GM12865 (cell line): ENCODE results near the gene LOC128125822.

Experiments used
- DNase-seq: peaks from one replicate; pipeline ENCODE4 v3.0.0; 2010; ENCODE audit warnings: low read depth
- H3K4me3 ChIP-seq: 2 replicates; pipeline ENCODE4 v1.5.1; 2011; ENCODE audit warnings: mild to moderate bottlenecking, low read depth, low read length, control low read depth
- CTCF ChIP-seq: IDR thresholded peaks from 2 replicates; pipeline ENCODE4 v1.5.1; 2011; ENCODE audit warnings: low read length, control low read depth, low read depth, inconsistent platforms; ENCODE audit not compliant: insufficient read depth; ENCODE audit errors: missing control alignments

Gene LOC128125822

DNA sequence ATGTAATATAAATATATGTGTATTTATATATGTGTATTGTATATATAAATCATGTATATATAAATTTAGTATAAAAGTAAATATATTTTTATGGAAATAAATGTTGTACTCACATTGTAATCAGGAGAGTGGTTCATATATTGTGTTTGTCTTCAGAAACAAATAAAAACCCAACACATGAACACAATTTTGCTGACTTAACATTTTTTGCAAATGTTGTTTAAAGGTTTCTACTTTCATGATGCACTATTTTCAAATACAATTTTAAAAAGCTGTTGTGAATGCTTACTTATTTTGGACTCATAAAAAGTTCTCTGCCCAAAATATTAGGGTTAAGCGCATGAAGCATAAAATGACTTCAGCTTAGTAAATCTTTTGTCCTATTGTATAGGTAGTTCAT, 39.3 kb downstream of the LOC128125822 start:
- no peak for DNase-seq
- H3K4me3 ChIP-seq = no peak overlapping the region
- TF ChIP-seq CTCF = no peak

- no peak for DNase-seq
- TF ChIP-seq CTCF = no peak
- no peak overlapping the region for H3K4me3 ChIP-seq
Measured at GRCh38 chr6:63615590-63615989, 43.3 kb downstream of the LOC128125822 start.
